22Rv1 (cell line): ENCODE results near the gene PPFIA1.

Source experiments
- H3K27ac ChIP-seq: fragments of 450-650 bp; 2 replicates; pipeline ENCODE4 v1.5.1; 2017
- CTCF ChIP-seq: fragments of 450-650 bp; IDR thresholded peaks from 2 replicates; pipeline ENCODE4 v1.5.1; 2017; ENCODE audit warnings: mild to moderate bottlenecking
- ZFX ChIP-seq: fragments of 450-650 bp; IDR thresholded peaks from 2 replicates; pipeline ENCODE4 v1.6.1; 2017; ENCODE audit warnings: antibody characterized with exemption, borderline replicate concordance

Gene PPFIA1

GRCh38 chr11:70351646-70352045, 81.2 kb downstream of the PPFIA1 start:
- TF ChIP-seq CTCF (no peak), ZFX (no peak)
- no peak overlapping the region for H3K27ac ChIP-seq

- TF ChIP-seq CTCF (no peak), ZFX (no peak)
- no peak overlapping the region for H3K27ac ChIP-seq
Observed at GRCh38 chr11:70352100-70352499, 81.6 kb downstream of the PPFIA1 start.

DNA sequence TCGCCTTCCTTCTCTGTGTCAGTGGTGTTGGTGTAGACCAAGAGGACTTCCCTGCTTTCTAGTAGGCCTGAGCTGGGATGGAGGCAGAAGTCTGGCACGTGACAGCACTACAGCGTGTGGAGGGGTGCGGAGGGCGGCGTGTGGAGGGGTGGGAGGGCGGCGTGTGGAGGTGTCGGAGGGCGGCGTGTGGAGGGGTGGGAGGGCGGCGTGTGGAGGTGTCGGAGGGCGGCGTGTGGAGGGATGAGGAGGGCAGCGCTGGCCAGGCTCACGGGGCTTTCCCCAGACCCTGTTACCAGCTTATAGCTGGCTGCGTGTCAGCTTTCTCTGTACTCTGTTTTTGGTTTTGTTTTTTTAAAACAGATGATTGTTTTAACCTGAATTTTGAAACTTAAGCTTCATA, 82.1 kb downstream of the PPFIA1 start:
- no peak overlapping the region for H3K27ac ChIP-seq
- TF ChIP-seq ZFX (no peak), CTCF (no peak)

DNA sequence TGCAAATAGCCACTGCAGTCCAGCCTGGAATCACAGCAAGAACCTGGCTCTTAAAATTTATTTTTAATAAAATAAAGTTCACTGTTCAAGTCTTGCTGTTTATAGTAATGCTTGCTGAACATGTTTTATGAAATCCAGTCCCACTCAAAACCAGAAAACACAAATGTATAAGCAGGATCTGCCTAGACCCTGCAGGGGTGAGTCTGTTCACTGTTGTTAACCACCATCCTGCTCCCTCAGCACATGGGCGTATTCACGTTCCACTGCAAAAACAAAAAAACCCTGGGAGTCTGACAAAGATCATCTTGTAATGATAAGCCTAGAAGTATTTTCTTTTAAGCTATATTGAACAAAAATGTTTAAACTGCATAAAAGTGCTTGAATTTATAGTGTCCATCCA, 82.8 kb downstream of the PPFIA1 start:
- no peak for TF ChIP-seq ZFX
- no peak for TF ChIP-seq CTCF
- H3K27ac ChIP-seq, result no peak overlapping the region

GRCh38 chr11:70353900-70354568, 83.5 kb downstream of the PPFIA1 start:
- TF ChIP-seq ZFX (no peak), CTCF (no peak)
- no peak overlapping the region for H3K27ac ChIP-seq

GRCh38 chr11:70354629-70355028, 84.1 kb downstream of the PPFIA1 start:
- no peak overlapping the region for H3K27ac ChIP-seq
- TF ChIP-seq ZFX (no peak), CTCF (no peak)

GRCh38 chr11:70358753-70359152, 88.3 kb downstream of the PPFIA1 start:
- no peak overlapping the region for H3K27ac ChIP-seq
- TF ChIP-seq ZFX (no peak), CTCF (no peak)
